ENCODE results near the gene ATP9B.

- TF ChIP-seq CTCF (conservative IDR thresholded peaks at IDR 0.05) (no peak), EZH2 (IDR thresholded peaks at IDR 0.05; ENCODE audit: low read depth) (no peak)
These were observed 297.2 kb downstream of the ATP9B start for GRCh38 chr18:79366177-79367094.

All from PC-9 (cell line).